Cerebellar cortex (tissue), 1 donor: ENCODE measurements around the gene CDON.

Experiments used
- DNase-seq: peaks from one replicate; pipeline ENCODE4 v3.0.0-alpha.2; 2015; ENCODE audit warnings: low spot score

CDON gene

GRCh38 chr11:125956391-125957134 lies 106.1 kb downstream of the CDON start:
- no peak for DNase-seq

- no peak for DNase-seq
Observed at GRCh38 chr11:125955856-125956255, 106.8 kb downstream of the CDON start.

- no peak for DNase-seq
Observed at GRCh38 chr11:125954945-125955640, 107.6 kb downstream of the CDON start.

- DNase-seq: no peak
Observed at GRCh38 chr11:125954123-125954944, 108.3 kb downstream of the CDON start.

GRCh38 chr11:125953401-125953935 lies 109.2 kb downstream of the CDON start:
- DNase-seq: no peak

- peak; percentile 92 for DNase-seq
Observed at GRCh38 chr11:125952973-125953372, 109.7 kb downstream of the CDON start.

GRCh38 chr11:125952559-125952958 lies 110.1 kb downstream of the CDON start:
- peak; percentile 22 for DNase-seq

GRCh38 chr11:125951731-125952130 lies 110.9 kb downstream of the CDON start:
- DNase-seq: no peak

- DNase-seq: peak; percentile 23
Observed at GRCh38 chr11:125950696-125951651, 111.7 kb downstream of the CDON start.

GRCh38 chr11:125950178-125950490 lies 112.5 kb downstream of the CDON start:
- no peak for DNase-seq

- no peak for DNase-seq
Observed at GRCh38 chr11:125949271-125950177, 113.1 kb downstream of the CDON start.

GRCh38 chr11:125948278-125949051 lies 114.2 kb downstream of the CDON start:
- DNase-seq: no peak

GRCh38 chr11:125947419-125948277 lies 115.0 kb downstream of the CDON start:
- no peak for DNase-seq

- DNase-seq: no peak
Observed at GRCh38 chr11:125946712-125947418, 115.8 kb downstream of the CDON start.

- DNase-seq: no peak
Observed at GRCh38 chr11:125945797-125946520, 116.7 kb downstream of the CDON start, which contains the start of gene VSIG10L2. TSS of gene VSIG10L2 (plus strand) at chr11:125946044. CDS start at chr11:125946056, 12 bp downstream.

- no peak for DNase-seq
Observed at GRCh38 chr11:125945011-125945796, 117.5 kb downstream of the CDON start.
